Measurements from ENCODE around the gene TMA7B.

The TMA7B gene

DNA sequence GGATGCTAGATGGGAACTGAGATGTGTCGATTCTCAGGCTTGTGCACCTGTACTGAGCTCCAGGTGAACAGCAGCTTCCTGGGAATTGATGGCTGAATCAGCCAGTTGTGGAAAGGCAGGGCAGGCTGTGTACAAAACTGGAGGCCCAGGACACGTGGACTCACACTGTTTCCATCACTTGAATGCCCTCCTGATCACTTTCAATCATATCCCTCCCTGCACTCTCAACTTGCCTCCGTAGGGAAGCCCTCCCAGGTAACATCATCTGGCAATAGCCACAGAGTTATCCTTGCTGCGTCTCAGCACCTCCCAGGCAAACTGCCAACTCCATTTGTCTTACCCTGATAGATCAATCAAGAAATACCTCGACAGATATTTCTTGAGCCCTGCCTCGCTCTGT is 44.6 kb downstream of the TMA7B start:
- DNase-seq: no peak

DNA sequence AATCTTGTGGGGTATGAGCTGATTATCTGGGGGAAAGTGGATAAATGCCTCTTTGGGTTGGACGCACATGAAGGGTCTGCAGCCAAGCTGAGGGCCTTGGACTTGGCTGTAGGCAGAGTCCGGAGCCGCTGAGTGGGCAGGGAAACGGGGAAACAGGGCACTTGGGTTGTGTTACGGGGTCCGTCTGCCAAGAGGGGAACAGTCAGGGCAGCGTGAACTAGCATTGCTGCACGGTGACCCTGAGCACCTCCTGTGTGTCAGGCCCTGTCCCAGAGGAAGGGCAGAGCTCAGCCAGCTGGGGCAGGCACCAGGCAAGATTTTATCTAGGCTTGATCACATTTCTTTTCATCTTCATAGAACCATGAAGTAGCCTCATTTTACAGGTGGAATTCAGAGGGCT is 46.4 kb downstream of the TMA7B start:
- no peak for DNase-seq

GRCh38 chr22:40007853-40008710 is 47.9 kb downstream of the TMA7B start:
- no peak for DNase-seq

DNA sequence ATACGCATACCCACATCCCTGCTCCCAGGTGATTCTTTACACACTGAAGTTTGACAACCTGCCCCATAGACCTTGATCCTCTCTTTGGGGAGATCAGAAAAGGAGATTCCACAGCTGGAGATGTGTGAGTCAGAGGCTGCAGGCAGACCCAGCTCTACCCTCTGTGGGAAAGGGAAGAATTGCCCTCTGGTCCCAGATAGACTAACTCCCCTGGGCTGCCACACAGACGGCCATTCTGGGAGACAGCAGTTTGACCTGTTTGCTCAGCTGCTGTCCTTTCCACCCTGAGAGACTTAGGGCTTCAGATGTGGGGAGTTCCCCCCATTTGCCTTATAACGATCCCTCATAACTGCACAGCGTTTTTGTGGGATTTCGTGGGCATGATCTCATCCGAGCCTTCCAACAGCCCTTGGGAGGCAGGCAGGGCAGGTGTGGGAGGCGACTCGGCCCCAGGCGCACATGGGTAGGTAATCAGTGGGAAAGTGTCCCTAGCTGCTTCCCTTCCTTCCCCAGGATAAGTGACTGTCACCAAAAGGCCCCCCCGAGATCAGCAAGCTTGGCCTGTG is 48.6 kb downstream of the TMA7B start:
- DNase-seq: no peak

- no peak for DNase-seq
Measured at GRCh38 chr22:40009292-40009774, 49.1 kb downstream of the TMA7B start.

- DNase-seq: no peak
Measured at GRCh38 chr22:40009951-40010671, 49.9 kb downstream of the TMA7B start.

DNA sequence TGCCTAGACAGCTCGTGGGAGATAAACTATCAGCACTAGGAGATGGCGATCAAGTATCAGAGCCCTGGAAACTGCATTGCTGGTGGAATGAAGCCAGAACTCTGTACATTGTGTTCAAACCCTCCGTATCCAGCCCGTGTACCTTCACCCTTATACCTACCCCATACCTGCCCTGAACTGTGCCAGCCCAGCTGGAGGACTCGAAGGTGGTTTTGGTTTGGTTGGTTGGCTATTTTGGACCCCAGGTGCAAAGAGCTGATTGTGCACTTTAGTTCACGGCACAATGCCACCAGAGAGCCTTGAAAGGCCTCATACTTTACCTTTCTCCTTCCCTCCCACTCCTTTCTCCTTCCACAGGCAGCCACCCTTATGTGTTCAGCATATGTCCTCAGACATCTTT is 50.5 kb downstream of the TMA7B start:
- DNase-seq: no peak
